ENCODE results near the gene ENPEP.
"Not testable (repeated sequence)": the region's sequence is repeated elsewhere in the genome, so short reads cannot be mapped to it uniquely, and the experiment has no call there.

The ENPEP gene

GRCh38 chr4:110516106-110516922 lies 40.4 kb downstream of the ENPEP start:
- DNase-seq (ENCODE audit: low spot score), result peak; percentile 52

- peak; percentile 25 for DNase-seq (ENCODE audit: low spot score)
Measured at GRCh38 chr4:110518889-110519490, 43.0 kb downstream of the ENPEP start.

- no peak for DNase-seq (ENCODE audit: low spot score)
Measured at GRCh38 chr4:110520886-110521285, 44.9 kb downstream of the ENPEP start.

- DNase-seq (ENCODE audit: low spot score), result no peak
Measured at GRCh38 chr4:110526589-110526988, 50.6 kb downstream of the ENPEP start.

- DNase-seq (ENCODE audit: low spot score), result no peak
Measured at GRCh38 chr4:110527156-110527555, 51.2 kb downstream of the ENPEP start.

- DNase-seq (ENCODE audit: low spot score), result no peak
Measured at GRCh38 chr4:110532901-110533589, 57.1 kb downstream of the ENPEP start.

- no peak for DNase-seq (ENCODE audit: low spot score)
Measured at GRCh38 chr4:110533590-110533910, 57.6 kb downstream of the ENPEP start.

- DNase-seq (ENCODE audit: low spot score), result no peak
Measured at GRCh38 chr4:110533940-110534339, 58.0 kb downstream of the ENPEP start.

GRCh38 chr4:110540581-110540980 lies 64.6 kb downstream of the ENPEP start:
- DNase-seq (ENCODE audit: low spot score), result no peak

GRCh38 chr4:110540982-110541451 lies 65.1 kb downstream of the ENPEP start:
- DNase-seq (ENCODE audit: low spot score), result no peak

GRCh38 chr4:110543577-110543976 lies 67.6 kb downstream of the ENPEP start:
- no peak for DNase-seq (ENCODE audit: low spot score)

GRCh38 chr4:110544594-110544993 lies 68.6 kb downstream of the ENPEP start:
- DNase-seq (ENCODE audit: low spot score), result no peak

- no peak for DNase-seq (ENCODE audit: low spot score)
Measured at GRCh38 chr4:110550260-110550659, 74.3 kb downstream of the ENPEP start.

- no peak for DNase-seq (ENCODE audit: low spot score)
Measured at GRCh38 chr4:110553197-110553596, 77.2 kb downstream of the ENPEP start.

- DNase-seq (ENCODE audit: low spot score), result no peak
Measured at GRCh38 chr4:110567214-110567613, 91.3 kb downstream of the ENPEP start.

GRCh38 chr4:110576696-110577095 lies 100.7 kb downstream of the ENPEP start:
- DNase-seq (ENCODE audit: low spot score), result not testable (repeated sequence)

- peak; percentile 10 for DNase-seq (ENCODE audit: low spot score)
Measured at GRCh38 chr4:110586131-110586850, 110.3 kb downstream of the ENPEP start.

GRCh38 chr4:110587666-110588285 lies 111.8 kb downstream of the ENPEP start:
- DNase-seq (ENCODE audit: low spot score), result no peak

GRCh38 chr4:110589297-110589696 lies 113.3 kb downstream of the ENPEP start:
- no peak for DNase-seq (ENCODE audit: low spot score)

GRCh38 chr4:110595583-110595982 lies 119.6 kb downstream of the ENPEP start:
- no peak for DNase-seq (ENCODE audit: low spot score)

- no peak for DNase-seq (ENCODE audit: low spot score)
Measured at GRCh38 chr4:110596431-110596830, 120.5 kb downstream of the ENPEP start.

- no peak for DNase-seq (ENCODE audit: low spot score)
Measured at GRCh38 chr4:110597582-110597981, 121.6 kb downstream of the ENPEP start.

All from cerebellar cortex (tissue), 1 donor.